ENCODE measurements around the gene RGS1.

The RGS1 gene

DNA sequence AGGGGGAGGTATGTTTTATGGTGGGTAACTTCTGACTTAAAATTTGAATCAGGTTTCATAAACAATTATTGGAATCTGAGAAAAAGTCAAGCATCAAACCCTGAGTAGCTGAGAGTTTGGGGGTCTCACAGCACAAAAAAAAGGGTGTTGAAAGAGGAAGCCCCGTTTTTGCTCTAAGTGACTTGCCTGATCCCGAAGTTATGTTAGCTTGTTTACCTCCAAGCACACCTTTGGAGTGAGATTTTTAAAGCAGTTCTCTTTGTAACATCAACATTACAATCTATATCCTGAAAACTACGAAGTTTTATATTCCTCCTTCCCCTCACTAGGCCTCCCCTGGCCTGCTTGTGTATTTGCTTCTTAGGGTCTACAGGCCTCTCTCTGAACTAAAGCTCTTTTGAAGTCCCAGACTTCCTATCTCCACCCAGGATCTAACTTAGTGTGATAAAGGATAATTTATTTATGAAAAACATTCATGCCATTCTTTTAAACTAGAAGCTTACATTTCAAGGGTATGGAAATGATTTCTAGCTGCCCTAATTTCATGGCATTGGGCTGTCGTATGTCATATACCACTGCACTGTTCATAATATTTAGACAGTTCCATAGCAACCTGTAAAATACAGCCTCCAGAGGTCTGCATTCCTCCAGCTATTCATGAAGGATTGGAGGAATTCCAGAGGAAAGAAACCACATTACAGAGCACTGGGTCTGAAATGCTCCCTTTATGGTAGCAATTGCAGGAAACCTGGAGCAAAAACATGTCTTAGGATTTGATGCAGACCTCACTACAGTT, 36.1 kb upstream of the RGS1 start:
- Histone ChIP-seq H3K9ac (ENCODE audit: low read length) (no peak overlapping the region), H3K4me1 (ENCODE audit: control insufficient read depth, insufficient read depth, low read length) (peaks cover 27% of the 10 kb centered on the region), H3K4me3 (ENCODE audit: low read length) (no peak overlapping the region), H3K27ac (ENCODE audit: low read depth, low read length) (peak overlapping the region; percentile 89), H3K36me3 (ENCODE audit: control insufficient read depth, insufficient read depth, low read length) (no peaks in the 10 kb centered on the region), H3K27me3 (ENCODE audit: control insufficient read depth, insufficient read depth, low read length) (no peaks in the 10 kb centered on the region)

DNA sequence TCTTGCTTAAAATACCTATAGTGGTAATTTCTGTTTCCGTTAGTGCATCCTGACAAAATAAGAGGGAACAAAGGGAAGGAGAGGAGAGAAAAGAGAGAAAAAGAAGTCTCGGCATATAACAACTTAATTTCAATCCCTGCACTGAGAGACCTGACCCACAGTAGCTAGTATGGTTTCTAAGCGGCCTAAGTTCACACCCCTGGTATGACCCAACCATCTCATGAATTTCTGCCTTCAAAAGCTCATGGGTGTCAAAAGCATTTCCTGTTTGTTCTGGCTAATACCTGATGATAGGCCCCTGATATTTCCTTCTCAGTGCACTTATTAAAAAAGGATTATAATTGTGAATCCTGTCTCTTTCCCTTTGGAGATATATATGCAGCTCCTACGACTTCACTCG, 32.1 kb upstream of the RGS1 start:
- Histone ChIP-seq H3K27me3 (ENCODE audit: control insufficient read depth, insufficient read depth, low read length) (no peaks in the 10 kb centered on the region), H3K4me3 (ENCODE audit: low read length) (no peak overlapping the region), H3K4me1 (ENCODE audit: control insufficient read depth, insufficient read depth, low read length) (peaks cover 26% of the 10 kb centered on the region), H3K36me3 (ENCODE audit: control insufficient read depth, insufficient read depth, low read length) (no peaks in the 10 kb centered on the region), H3K27ac (ENCODE audit: low read depth, low read length) (no peak overlapping the region), H3K9ac (ENCODE audit: low read length) (no peak overlapping the region)

DNA sequence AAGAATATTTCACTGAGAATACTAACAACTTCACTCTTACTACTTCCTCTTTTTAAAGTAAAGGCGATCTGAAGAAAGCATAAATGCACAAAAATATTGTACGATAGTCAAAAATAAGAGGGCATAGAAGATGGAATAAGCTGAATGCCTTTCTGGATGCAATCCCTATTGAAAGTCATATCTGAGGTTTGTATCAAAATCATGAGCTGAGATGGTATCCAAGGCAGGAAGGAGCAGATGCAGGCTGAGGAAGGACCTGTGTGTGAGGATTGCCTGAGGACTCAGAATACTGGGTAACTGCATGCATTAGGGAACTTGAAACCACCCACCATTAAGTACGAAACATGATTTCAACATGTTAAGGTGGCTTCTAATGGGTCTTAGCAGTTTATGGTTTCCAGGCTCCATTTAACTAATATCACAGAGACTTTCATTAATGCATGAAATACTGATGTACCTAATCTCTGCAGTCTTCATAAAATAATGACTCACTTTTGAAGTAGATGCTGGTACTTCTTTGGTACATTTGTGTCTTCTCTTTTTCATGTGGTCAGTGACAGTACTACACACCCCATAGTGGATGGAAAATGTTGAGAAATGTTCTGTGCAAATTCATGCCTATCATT, 29.6 kb upstream of the RGS1 start:
- Histone ChIP-seq H3K9ac (ENCODE audit: low read length) (no peak overlapping the region), H3K36me3 (ENCODE audit: control insufficient read depth, insufficient read depth, low read length) (no peaks in the 10 kb centered on the region), H3K27me3 (ENCODE audit: control insufficient read depth, insufficient read depth, low read length) (no peaks in the 10 kb centered on the region), H3K27ac (ENCODE audit: low read depth, low read length) (no peak overlapping the region), H3K4me1 (ENCODE audit: control insufficient read depth, insufficient read depth, low read length) (peaks cover 4% of the 10 kb centered on the region), H3K4me3 (ENCODE audit: low read length) (no peak overlapping the region)

DNA sequence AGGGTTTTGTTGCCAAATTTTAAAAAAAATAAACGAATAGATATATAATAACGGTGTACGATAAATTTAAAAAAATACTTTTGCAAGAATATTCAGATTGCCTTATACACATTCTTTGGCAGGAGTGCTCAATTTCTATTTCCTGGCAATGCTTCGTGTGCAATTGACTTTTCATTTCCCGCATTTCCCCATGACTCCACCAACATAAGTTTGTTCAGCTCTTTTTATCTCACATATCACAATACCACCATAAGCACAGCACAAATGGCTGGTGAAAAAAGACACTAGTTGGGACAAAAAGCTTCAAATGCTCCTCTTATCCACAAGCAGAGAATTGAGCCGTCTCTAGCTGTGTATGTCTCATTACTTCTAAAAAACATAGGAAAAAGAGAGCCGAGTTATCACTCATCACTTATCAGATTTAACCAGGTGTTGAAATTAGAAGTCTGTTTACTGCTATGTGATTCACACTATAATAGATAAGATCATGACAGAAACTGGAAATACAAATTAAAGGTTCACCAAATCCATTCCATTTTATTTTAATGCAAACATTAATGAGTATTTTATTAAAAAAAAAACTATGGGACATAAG, 28.9 kb upstream of the RGS1 start:
- Histone ChIP-seq H3K36me3 (ENCODE audit: control insufficient read depth, insufficient read depth, low read length) (no peaks in the 10 kb centered on the region), H3K27ac (ENCODE audit: low read depth, low read length) (no peak overlapping the region), H3K9ac (ENCODE audit: low read length) (no peak overlapping the region), H3K4me1 (ENCODE audit: control insufficient read depth, insufficient read depth, low read length) (peaks cover 4% of the 10 kb centered on the region), H3K4me3 (ENCODE audit: low read length) (no peak overlapping the region), H3K27me3 (ENCODE audit: control insufficient read depth, insufficient read depth, low read length) (no peaks in the 10 kb centered on the region)

GRCh38 chr1:192547501-192547900, 28.1 kb upstream of the RGS1 start:
- Histone ChIP-seq H3K36me3 (ENCODE audit: control insufficient read depth, insufficient read depth, low read length) (no peaks in the 10 kb centered on the region), H3K9ac (ENCODE audit: low read length) (no peak overlapping the region), H3K27ac (ENCODE audit: low read depth, low read length) (no peak overlapping the region), H3K27me3 (ENCODE audit: control insufficient read depth, insufficient read depth, low read length) (no peaks in the 10 kb centered on the region), H3K4me3 (ENCODE audit: low read length) (no peak overlapping the region), H3K4me1 (ENCODE audit: control insufficient read depth, insufficient read depth, low read length) (peaks cover 4% of the 10 kb centered on the region)

- Histone ChIP-seq H3K27ac (ENCODE audit: low read depth, low read length) (no peak overlapping the region), H3K9ac (ENCODE audit: low read length) (no peak overlapping the region), H3K36me3 (ENCODE audit: control insufficient read depth, insufficient read depth, low read length) (no peaks in the 10 kb centered on the region), H3K4me1 (ENCODE audit: control insufficient read depth, insufficient read depth, low read length) (peaks cover 4% of the 10 kb centered on the region), H3K4me3 (ENCODE audit: low read length) (no peak overlapping the region), H3K27me3 (ENCODE audit: control insufficient read depth, insufficient read depth, low read length) (no peaks in the 10 kb centered on the region)
These were observed 25.6 kb upstream of the RGS1 start for GRCh38 chr1:192549937-192550336.

DNA sequence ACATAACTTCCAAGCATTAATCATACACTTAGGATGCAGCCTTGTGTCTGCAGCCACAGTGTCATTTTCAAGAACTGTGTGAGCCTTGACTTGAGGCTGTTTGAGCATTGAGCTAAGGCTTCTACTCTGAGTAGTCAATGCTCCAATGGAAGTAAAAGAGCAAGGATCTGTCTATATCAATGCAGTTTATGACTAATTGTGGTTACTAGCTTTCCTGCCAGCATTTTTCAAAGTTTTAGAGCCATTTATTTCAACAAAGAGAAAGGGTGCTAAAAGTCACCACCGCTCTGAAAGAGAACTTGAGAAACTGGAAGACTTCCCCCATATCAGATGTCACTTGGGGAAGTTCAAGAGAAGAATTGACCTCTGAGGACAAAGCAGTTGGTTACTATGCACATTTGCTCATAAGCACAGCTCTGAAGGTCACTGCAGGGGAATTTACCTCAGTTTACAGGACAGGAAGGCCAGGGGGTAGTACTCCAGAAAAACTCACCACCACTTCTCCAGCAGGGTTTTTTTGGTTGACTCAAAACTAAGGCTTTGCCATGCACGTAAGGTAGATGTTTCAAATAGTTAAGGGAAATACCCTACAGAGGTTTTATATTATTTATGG, 24.5 kb upstream of the RGS1 start:
- Histone ChIP-seq H3K4me1 (ENCODE audit: control insufficient read depth, insufficient read depth, low read length) (no peaks in the 10 kb centered on the region), H3K4me3 (ENCODE audit: low read length) (no peak overlapping the region), H3K27me3 (ENCODE audit: control insufficient read depth, insufficient read depth, low read length) (no peaks in the 10 kb centered on the region), H3K9ac (ENCODE audit: low read length) (no peak overlapping the region), H3K27ac (ENCODE audit: low read depth, low read length) (no peak overlapping the region), H3K36me3 (ENCODE audit: control insufficient read depth, insufficient read depth, low read length) (no peaks in the 10 kb centered on the region)

- H3K4me1 ChIP-seq (ENCODE audit: control insufficient read depth, insufficient read depth, low read length), result no peaks in the 10 kb centered on the region
- no peaks in the 10 kb centered on the region for H3K27me3 ChIP-seq (ENCODE audit: control insufficient read depth, insufficient read depth, low read length)
- H3K27ac ChIP-seq (ENCODE audit: low read depth, low read length), result no peak overlapping the region
- H3K4me3 ChIP-seq (ENCODE audit: low read length), result no peak overlapping the region
- no peak overlapping the region for H3K9ac ChIP-seq (ENCODE audit: low read length)
- H3K36me3 ChIP-seq (ENCODE audit: control insufficient read depth, insufficient read depth, low read length), result no peaks in the 10 kb centered on the region
These were observed 22.8 kb upstream of the RGS1 start for GRCh38 chr1:192552760-192553191.

DNA sequence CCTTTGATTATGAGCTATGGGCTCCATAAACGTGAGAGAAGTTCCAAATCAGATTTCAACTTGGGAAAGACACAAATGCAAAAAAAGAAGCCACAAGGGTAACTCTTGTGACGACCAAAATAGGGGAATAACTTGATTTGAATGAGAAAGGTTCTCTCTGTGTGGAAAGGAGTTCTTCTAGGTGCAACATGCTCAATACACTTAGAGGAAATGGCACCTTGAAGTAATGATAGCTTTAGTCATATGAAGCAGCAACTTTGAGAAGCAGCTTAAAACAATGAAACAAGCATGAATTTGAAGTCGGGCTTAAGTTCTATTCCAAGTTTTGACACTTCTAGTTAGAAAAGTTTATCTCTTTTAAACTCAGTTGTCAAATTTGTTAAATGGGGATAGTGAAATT, 21.8 kb upstream of the RGS1 start:
- Histone ChIP-seq H3K4me3 (ENCODE audit: low read length) (no peak overlapping the region), H3K4me1 (ENCODE audit: control insufficient read depth, insufficient read depth, low read length) (no peaks in the 10 kb centered on the region), H3K9ac (ENCODE audit: low read length) (no peak overlapping the region), H3K27ac (ENCODE audit: low read depth, low read length) (no peak overlapping the region), H3K36me3 (ENCODE audit: control insufficient read depth, insufficient read depth, low read length) (no peaks in the 10 kb centered on the region), H3K27me3 (ENCODE audit: control insufficient read depth, insufficient read depth, low read length) (no peaks in the 10 kb centered on the region)

- no peaks in the 10 kb centered on the region for H3K27me3 ChIP-seq (ENCODE audit: control insufficient read depth, insufficient read depth, low read length)
- no peaks in the 10 kb centered on the region for H3K36me3 ChIP-seq (ENCODE audit: control insufficient read depth, insufficient read depth, low read length)
- H3K4me1 ChIP-seq (ENCODE audit: control insufficient read depth, insufficient read depth, low read length), result no peaks in the 10 kb centered on the region
- H3K27ac ChIP-seq (ENCODE audit: low read depth, low read length), result no peak overlapping the region
- H3K4me3 ChIP-seq (ENCODE audit: low read length), result no peak overlapping the region
- no peak overlapping the region for H3K9ac ChIP-seq (ENCODE audit: low read length)
These were observed 20.7 kb upstream of the RGS1 start for GRCh38 chr1:192554904-192555303.

GRCh38 chr1:192555399-192555798, 20.2 kb upstream of the RGS1 start:
- Histone ChIP-seq H3K36me3 (ENCODE audit: control insufficient read depth, insufficient read depth, low read length) (no peaks in the 10 kb centered on the region), H3K4me1 (ENCODE audit: control insufficient read depth, insufficient read depth, low read length) (no peaks in the 10 kb centered on the region), H3K27me3 (ENCODE audit: control insufficient read depth, insufficient read depth, low read length) (no peaks in the 10 kb centered on the region), H3K27ac (ENCODE audit: low read depth, low read length) (no peak overlapping the region), H3K4me3 (ENCODE audit: low read length) (no peak overlapping the region), H3K9ac (ENCODE audit: low read length) (no peak overlapping the region)

GRCh38 chr1:192557841-192558595, 17.6 kb upstream of the RGS1 start:
- Histone ChIP-seq H3K9ac (ENCODE audit: low read length) (no peak overlapping the region), H3K4me1 (ENCODE audit: control insufficient read depth, insufficient read depth, low read length) (no peaks in the 10 kb centered on the region), H3K27ac (ENCODE audit: low read depth, low read length) (no peak overlapping the region), H3K27me3 (ENCODE audit: control insufficient read depth, insufficient read depth, low read length) (no peaks in the 10 kb centered on the region), H3K4me3 (ENCODE audit: low read length) (no peak overlapping the region), H3K36me3 (ENCODE audit: control insufficient read depth, insufficient read depth, low read length) (no peaks in the 10 kb centered on the region)
